Right lung (tissue), 5 donors: ENCODE data around the gene GRIN1. TPM values are rescaled to one million over a fixed set of nuclear protein-coding genes. Genes with fewer than 3 reads are reported as not detected.
A peak's percentile ranks its signal among the peaks of the same experiment; 100 is the strongest.

ENCODE experiments used
- DNase-seq, 2 donors: peaks; one replicate each; pipeline ENCODE4 v3.0.0-alpha.2; 2013
- polyA plus RNA-seq, 5 donors: library from polyadenylated mRNA; unstranded; fragments of 120-200 nt; gene quantifications; one replicate each; pipeline versions ENCODE4 v1.2.1 to v1.2.3, GENCODE V29; 2013; ENCODE audit warnings: inconsistent platforms in 1 of 5, low replicate concordance in 1 of 5; ENCODE audit not compliant: insufficient read length in 5 of 5, insufficient read depth in 1 of 5

Gene GRIN1
- polyA plus RNA-seq, 5 donors = 0.12 to 0.51 (median 0.23) TPM

DNA sequence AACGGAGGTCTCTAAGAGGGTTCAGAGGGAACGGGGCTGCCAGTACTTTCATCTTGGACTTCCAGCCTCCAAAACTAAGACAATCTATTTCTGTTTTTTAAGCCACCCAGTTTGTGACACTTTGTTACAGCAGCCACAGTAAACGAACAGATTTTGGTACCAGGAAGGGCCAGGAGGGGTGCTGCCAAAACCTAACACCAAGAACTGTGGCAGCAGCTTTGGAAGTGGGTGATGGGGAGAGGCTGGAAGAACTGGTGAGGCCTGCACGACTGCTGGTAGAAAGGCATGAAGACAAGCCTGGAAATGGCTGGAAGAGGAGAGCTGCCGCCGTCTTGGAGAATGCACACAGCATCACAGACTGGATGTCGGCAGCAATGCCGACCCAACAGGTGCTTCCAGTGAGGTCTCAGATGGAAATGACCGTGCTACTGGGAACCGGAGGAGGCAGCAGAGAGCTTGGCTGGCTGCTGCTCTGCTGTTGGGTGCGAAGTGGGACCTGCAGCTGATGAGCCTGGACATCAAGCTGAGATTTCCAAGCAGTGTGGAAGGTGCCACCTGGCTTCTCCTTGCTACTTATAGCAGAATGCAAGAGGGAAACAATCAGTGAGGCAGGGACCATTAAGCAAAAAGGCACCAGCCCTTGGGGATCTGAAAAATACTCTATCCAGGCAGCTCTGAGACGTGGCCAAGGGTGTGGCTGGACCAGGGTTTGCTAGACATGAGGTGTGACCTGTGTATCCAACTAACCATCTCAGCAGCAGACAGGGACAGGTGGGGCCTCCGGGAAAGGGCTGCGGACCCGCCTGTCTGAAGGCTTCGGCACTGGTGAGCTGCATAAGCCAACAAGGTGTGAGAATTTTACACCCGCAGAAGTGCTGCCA lies 37.6 kb downstream of the GRIN1 start:
- DNase-seq = no peak

DNA sequence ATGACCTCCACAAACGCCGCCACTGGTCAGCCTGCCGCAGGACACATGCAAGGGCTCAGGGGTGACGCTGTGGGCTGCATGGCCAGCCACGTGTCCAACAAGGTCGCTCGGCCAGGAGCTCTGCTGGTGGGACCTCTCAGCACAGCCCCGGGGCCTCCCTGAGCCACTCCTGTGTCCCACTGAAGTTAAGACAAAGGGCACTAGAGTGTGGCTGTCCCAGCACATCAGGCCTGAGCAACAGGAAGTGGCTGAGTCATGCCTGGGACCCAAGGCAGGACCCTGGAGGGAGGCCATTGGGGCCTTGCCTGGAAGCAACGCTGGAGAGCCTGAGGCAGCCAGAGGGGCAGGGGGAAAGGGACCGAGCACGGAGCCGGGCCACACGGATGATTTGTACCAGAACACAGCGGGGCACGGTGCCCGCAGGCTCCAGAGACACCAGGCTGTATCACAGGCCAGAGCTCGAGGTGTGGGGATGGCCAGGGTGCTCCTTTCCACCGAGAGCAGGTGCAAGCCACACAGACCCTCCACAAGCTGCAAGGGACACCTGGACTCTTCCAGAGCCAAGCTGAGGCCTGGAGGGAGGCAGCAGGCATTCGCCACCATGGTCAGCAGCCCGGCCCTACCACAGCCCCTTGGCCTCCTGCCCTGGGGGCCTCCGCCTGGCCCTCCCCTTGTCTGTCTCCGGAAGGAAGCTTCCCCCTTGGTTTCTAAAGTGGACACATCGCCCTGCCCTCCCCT lies 39.4 kb downstream of the GRIN1 start:
- DNase-seq = no peak

DNA sequence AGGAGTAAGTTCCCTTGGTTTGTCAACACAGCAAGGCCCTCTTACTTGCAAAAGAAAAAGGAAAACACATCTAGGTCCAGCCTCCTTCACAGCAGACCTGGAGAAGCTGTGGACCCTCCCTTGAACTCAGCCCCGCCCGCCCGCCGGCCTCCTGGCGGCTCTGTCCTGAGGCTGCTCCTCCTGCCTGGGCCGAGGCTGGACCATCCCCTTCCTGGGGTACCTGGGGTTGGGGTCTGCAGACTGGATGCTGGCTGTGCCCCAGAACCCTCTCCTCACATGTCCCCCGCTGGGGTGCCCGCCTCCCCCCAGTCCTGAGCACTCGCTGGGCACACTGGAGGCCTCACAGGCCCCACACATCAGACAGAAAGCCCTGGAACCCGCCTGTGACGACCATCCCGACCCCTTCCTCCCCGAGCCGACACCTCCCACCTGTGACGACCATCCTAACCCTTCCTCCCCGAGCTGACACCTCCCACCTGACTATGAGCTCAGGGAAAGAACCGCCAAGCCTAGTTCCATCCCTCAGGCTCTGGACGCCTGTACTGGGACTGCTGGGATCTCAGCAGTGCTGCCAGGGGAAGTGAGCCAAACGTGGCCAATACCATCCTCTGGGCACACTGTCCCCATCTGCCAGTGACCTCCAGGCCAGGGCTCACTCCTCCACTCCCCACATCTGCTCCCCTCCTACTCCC lies 40.1 kb downstream of the GRIN1 start:
- DNase-seq = no peak

DNA sequence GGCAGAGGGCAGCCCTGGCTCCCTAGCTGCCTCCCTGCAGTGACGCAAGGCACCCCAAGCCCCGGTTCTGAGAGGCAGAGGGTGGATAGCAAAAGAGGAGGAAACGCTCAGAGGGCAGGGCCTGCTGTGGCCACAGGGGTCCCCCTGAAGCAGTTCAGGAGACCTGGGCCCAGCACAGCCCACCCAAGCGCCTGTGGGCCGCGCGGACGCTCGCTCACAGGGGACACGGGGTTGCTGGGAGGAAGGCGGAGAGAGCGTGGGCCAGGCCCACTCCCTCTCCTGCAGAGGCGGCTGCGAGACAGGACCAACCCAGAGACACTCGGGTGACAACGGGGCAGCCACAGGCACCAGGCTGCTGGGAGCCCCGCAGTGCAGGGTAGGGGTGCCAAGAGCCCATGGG lies 40.8 kb downstream of the GRIN1 start:
- DNase-seq = no peak

DNA sequence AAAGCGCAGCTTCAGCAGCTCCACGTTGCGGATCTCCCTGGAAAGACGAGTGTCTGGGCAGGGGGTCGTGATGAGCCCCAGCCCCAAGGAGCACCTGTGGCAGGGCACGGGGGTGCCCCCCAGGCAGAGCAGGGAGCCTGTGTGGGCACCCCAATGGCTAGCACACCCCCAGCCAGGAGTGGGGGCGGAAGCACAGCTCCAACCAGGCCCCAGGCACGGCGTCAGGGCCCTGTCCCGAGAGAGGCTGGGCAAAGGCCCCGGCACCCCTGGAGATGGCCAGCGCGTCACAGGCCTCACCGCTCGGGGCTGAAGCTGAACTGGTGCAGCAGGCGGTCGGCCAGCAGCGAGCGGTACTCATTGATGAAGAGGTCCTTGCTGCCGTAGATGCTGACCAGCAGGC lies 41.5 kb downstream of the GRIN1 start:
- DNase-seq = no peak

DNA sequence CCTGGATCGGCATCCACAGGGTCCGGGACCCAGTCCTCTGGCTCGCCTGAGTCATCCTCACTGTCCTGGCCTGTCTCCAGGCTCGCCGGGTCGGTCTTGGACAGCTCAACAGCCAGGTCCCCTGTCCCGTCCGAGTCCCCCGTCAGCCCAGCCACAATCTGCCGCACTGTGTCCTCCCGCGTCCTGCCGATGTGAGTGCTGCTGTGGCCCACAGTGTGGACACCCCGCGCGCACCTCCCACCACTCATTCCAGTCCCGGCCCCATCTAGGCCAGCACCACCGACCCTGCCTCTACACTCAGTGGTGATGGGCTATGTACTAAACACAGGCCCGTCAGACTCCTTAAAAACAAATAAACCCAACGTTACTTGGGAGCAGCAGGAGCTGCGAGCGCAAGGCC lies 42.7 kb downstream of the GRIN1 start:
- DNase-seq = no peak

DNA sequence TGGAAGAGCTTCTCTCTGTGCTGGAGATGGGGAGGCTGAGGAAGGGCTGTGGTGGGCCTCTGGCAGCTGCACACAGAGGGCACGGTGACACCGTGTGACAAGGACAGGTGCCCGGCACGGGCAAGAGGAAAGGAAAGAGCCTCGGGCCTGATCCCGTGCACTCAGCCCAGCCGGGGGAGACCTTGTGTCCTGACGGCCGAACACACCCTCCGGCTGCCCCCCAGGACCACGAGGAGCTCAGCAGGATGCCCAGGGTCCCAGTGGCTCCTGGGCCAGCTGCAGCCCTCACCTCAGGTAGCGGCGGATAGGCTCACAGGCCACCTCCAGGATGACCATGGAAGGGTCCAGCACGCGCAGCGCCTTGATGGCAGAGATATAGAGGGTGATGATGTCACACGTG lies 43.9 kb downstream of the GRIN1 start:
- no peak for DNase-seq

DNA sequence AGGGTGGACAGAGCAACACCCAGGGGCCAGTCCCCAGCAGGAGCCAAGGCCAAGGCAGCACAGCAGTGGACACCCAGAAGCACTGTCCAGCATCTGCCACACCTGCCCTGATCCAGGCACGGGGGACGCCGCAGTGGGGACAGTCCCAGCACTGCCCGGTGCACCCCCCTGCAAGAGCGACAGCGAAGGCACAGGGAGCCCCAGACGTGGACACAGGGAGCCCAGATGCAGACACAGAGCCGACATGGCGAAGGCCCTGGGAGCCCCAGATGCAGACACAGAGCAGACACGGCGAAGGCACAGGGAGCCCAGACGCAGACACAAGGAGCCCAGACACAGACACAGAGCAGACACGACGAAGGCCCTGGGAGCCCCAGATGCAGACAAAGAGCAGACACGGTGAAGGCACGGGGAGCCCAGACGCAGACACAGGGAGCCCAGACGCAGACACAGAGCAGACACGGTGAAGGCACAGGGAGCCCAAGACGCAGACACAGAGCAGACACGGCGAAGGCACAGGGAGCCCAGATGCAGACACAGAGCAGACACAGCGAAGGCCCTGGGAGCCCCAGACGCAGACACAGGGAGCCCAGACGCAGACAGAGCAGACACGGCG lies 45.1 kb downstream of the GRIN1 start:
- DNase-seq = no peak

DNA sequence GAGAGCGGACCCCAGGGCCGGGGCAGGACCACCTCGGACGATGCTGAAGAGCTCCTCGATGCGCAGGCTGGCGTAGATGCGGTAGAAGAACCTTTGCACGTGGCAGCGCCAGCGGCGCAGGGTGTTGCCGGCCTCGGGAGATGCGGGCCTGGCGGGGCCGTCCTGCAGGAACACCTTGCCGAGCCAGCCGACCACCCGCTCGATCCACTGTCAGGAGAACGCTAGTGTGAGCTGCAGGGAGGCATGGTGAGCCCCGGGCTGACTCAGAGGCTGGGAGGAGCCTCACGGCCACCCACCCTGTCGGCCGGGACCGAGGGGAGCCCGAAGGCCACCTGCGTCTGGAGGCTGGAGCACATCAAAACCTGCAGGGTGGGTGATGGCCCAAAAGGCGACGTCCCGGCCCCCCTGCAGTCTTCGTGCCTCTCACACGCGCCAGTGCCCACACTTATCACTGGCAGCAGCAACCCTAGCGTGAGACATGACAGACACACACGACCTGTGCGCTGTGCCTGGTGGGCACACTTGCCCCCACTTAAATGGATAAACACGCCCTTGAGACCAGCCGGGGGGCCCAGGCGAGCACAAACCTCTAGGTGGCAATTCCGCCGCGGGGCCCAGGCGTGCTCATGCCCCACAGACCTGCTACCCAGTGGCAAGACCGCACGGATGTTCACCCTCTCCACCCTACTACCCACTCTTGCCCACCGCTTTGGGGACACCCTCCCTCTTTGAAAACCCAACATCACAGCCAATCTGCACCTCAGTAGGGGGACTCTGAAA lies 46.1 kb downstream of the GRIN1 start:
- DNase-seq = no peak

DNA sequence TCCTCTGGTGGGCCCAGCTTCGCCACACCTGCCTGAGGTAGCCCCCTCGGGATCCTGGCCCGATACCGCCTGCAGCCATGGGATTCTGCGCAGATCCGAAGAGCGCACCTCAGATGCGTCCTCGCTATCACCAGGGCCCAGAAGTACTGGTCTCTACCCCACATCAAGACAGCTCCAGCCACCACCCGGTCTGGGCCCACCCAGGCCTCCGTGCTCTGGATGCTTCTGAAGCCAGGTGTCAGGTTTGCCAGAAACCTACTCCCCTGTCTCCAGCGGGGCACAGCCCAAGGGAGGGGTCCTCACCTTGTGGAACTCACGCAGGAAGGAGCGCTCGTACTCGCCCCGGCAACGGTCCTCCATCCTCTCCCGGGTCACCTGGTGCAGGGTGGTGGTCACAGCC lies 47.0 kb downstream of the GRIN1 start:
- DNase-seq = no peak

DNA sequence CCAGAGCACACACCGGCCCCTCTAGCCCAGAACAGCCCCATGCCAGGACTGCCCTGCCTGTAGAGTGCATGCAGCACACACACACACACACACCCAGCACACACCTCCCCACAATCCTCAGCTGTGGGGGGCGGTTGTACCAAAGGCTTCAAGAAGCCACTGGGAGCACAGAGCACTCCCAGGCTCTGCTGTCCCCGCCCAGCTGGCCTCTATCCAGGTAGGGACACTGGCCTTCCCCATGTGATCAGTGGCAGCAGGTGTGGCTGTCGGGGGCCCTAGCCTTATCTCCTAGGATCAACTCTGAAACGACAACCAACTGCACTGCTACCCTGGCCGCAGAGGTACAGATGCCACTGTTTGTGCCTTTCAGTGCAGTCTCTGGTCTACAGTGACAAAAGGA lies 47.4 kb downstream of the GRIN1 start:
- DNase-seq = no peak

DNA sequence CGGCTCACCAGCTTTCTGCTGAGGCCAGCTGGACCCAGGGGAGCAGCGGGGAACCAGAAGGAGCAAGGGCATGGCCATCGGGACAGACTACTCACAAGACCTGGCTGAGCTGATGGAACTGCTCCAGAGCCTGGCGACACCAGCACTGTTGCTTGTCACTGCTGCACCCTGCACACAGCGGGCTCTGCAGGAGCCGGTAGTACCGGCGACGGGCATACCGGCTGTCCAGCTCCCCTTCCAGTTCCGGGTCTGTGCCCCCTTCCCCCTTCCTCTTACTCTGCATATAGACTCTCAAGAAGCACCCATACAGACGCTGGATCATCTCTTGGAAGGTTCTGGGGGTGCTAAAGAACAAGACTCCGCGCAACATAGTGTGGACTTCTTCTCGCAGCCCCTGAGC lies 48.4 kb downstream of the GRIN1 start:
- no peak for DNase-seq

DNA sequence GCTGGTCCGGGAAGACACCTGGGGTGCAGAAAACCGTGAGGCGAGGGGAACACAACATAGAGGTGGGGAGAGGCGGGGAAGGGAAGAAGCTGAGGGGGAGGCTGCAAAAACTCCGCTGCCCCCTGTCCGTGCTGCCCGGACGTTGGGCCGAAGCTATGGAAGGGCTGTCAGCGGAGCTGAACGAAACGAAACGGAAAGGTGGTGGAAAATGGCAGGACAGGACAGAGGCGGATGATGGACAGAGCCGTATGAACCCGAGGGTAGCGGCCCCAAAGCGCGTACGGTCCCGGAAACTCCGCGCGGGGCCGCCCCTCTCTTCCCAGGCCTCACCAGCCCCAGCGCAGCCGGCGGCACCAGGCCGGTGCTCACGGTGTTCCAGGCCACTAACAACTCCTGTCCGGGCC lies 49.1 kb downstream of the GRIN1 start:
- DNase-seq = no peak

DNA sequence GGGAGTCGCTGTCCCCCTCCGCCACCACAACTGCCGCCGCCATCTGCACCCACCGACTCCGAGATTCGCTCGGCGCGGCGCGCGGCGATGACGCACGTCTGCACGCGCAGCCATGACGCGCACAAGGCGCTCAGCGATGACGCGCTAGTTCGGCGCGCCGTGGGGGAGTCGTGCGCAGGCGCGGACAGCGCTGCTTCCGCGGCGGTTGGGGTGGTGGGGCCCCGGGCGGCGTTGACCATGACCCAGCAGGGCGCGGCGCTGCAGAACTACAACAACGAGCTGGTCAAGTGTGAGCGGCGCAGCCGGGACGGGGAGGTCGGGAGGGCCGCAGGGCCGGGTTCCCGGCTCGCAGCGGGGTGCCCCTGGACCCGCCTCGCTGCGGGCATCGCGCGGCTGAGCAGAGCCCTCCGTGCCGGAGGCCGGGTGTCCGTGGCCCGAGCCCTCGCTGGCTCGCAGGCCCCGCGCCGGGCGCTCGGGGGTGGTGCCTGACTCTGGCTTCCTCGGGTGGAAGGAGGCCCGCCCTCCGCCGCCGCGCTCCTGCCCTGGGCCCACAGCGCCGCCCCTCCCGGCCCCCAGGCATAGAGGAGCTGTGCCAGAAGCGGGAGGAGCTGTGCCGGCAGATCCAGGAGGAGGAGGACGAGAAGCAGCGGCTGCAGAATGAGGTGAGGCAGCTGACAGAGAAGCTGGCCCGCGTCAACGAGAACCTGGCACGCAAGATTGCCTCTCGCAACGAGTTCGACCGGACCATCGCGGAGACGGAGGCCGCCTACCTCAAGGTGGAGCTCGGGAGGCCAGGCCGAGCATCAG lies 49.7 kb downstream of the GRIN1 start, which contains the start of the genes ANAPC2 and SSNA1:
Gene ANAPC2, minus strand, starts transcription at position 71 of the 807 bp plus-strand sequence. Its CDS starts 28 bp downstream, at position 43.
Gene SSNA1, plus strand, starts transcription at position 187 of the 807 bp plus-strand sequence. Its CDS starts 51 bp downstream, at position 238.
- peak; percentile 97 to 99 for DNase-seq

DNA sequence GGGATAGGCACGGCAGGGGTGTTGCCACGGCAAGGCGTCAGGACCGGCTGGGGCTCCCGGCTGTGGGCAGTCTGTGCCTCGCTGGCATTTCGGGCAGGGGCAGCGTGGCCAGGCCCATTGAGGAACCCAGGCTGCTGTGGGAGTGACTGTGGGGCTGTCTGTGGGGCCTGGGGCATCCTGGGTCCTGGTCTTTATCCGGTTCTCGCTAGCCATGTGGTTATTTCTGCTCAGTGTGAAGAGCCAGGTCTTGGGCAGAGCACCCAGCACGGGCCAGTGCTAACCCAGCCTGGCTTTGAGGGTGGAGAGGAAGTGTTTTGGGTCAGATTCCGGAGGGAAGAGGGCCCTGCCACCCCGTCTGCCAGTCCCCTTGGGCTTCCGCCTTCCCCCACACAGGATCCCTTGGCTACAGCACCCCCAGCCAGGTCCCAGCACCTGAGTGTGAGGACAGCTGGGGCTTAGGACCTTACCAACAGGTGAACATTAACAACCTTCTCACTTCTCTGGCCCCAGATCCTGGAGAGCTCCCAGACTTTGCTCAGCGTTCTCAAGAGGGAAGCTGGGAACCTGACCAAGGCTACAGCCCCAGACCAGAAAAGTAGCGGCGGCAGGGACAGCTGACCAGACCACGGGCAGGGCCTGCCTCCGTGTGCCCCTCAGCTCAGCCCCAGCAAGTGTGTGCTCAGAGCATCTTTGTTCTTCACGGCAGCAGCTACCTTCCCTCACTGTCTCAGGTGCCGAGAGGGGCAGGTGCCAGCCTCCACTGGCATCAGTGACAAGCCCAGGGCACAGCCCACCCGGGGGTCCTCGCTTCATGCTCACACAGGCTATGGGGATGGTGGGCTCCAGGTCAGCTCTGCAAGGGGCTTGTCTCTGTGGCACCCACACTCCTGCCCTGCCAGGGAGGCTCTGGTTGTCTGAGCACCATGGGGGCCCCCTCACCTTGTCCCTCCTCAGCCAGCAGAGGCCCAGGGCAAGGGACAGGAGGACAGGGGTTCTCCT lies 50.6 kb downstream of the GRIN1 start:
- DNase-seq = no peak

DNA sequence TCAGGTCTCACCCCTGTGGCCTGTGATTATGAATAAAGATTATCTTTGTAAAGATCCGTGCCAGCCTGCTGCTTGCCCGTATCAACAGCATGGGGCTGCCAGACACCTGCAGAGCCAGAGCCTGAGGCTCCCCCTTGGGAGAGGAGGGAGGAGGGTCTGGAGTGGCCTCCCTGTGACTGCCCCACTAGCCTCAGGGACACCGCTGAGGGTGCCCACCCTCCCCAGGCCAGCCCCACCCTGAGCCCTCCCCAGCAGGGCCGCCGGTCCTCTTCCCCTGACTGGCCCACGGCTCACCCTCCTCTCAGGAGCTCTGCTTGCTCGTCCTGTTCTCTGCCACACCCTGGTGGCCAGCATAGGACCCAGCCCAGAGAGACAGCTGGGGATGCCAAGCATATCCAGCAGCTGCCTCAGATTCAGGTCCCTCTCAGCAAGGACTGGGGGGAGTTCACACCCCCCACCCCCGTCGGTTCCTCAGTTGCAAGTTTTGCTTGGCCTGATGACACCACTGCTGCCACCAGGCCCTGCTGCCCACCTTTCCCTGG lies 51.4 kb downstream of the GRIN1 start:
- DNase-seq = no peak

DNA sequence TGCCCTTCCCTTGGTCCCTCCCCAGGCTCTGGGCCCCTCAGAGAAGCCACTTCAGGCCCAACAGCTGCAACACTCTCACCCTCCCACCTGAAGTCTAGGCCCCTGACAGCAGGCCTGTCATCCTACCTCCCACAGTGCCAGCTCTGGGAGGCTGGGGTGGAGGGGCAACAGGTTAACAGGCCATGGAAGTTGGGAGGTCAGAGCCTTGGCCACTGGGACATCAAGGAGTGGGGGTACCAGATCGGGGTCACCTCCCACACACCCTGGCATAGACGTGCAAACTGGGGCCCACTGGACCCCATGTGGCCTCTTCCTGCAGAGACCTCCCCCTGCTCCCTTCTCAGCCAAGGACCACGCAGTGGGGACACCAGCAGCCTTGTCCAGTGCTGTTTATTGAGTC lies 52.3 kb downstream of the GRIN1 start:
- DNase-seq = no peak

DNA sequence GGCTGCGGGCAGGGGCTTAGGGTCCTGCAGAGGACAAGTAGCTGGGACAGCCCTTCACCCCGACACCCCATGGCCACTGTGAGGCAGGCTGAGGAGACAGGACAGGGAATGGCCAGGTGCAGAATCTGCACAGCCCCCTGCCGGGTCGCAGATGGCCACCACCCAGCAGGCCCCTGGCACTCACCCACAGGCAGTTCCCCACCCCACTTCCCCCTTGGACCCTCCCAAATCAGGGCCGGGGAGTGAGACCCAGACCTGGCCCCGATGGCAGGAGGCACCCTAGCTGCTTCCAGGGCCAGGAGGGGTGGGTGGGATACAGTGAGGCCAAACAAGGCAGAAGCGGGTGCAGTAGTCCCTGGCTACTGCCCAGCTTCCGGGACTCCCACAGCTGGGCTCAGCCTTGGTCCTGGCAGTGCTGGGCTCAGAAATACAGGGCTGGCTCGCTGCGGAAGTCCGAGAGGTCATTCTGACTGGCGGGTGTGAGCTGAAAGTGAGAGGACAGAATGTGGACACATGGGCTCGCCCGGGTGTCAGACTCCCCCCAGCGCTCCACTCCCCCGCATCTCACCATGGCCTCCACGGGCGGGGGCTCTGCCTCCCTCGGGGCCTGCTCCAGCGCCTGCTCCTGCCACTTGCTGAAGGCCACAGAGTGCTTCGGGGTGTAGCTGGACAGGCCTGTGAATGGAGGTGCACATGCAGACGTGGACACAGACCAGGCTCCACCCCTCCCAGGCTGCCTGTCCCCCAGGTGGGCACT lies 52.9 kb downstream of the GRIN1 start:
- no peak for DNase-seq
